Retinal pigment epithelial cell (primary cell): Measurements from ENCODE around the gene ISG20L2.

Source experiments
- DNase-seq: peaks from one replicate; pipeline ENCODE4 v3.0.0-alpha.2; 2010; ENCODE audit warnings: low read depth
- H3K4me3 ChIP-seq: 2 replicates; pipeline ENCODE4 v1.5.1; 2011; ENCODE audit warnings: mild to moderate bottlenecking, low read length, control low read depth, moderate library complexity
- CTCF ChIP-seq: conservative IDR thresholded peaks from 2 replicates; pipeline ENCODE4 v1.5.1; 2011; ENCODE audit warnings: low read depth, low read length, control low read depth, inconsistent platforms

Gene ISG20L2

GRCh38 chr1:156751757-156752481 is 23.4 kb upstream of the ISG20L2 start:
- H3K4me3 ChIP-seq, result peak overlapping the region; percentile 93
- DNase-seq, result peak; percentile 88
- no peak for TF ChIP-seq CTCF

GRCh38 chr1:156751451-156751756 is 22.8 kb upstream of the ISG20L2 start, which contains the start of gene HDGF:
Gene HDGF, minus strand, starts transcription at chr1:156751675. Its CDS starts 246 bp downstream, at chr1:156751429.
- no peak for DNase-seq
- TF ChIP-seq CTCF, result no peak
- peak within 1 kb of the TSS; percentile 93 for H3K4me3 ChIP-seq

DNA sequence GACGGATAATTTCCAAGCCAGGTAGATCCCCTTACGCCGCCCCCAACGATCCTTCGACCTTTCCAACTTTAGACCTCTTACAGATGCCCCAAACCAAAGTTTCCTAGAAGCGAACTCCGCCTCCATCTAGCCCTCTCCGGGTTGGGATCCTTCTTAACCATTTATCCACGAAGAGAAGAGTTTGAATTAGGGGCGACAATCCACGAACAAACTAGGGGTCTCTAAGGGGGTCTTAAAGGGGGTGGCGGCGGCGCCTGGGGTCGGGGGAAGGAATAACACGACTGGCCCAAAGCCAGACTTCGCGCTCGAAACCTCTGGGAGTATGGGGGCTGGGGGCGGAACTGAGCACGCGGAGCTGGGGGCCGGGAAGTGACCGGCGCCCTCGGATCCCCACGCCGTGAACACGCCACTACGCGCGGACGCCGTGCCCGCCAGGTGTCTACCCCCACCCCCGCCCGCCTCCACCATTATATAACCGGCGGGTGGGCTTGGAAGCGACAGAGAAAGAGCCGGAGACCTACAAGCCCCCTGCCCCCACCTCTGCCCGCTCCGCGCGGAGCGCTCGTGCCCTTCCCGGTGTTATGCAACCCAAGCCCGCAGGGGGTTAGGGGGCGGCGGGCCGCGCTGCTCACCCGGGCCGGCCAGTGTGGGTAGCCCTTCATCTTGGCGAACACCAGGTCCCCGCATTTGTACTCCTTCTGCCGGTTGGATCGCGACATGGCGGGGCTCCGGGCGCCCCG is 22.3 kb upstream of the ISG20L2 start:
- peak overlapping the region; percentile 93 for H3K4me3 ChIP-seq
- TF ChIP-seq CTCF, result no peak
- DNase-seq, result no peak

DNA sequence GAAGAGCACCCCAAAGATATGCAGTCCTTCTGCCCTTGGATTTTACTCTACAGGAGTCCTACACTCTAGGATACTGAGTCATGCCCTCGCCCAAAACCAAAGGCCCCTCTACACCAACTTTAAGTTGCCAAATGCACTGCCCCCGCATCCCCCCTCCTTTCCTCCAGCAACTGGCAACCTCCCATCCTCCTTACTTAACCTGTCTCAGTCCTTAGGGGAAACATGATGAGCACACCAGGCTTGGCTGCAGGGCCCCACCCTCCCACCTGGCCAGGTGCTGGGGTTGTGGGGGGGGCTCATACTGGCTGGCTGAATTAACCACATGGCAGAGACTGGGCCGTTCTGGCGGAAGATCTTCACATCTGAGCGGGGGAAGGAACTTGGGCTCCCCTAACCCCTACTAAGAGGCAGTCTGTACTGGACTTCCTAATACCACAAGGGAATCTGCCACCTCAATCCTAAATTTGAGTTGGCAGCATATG is 21.7 kb upstream of the ISG20L2 start:
- no peak for DNase-seq
- H3K4me3 ChIP-seq, result peak overlapping the region; percentile 93
- TF ChIP-seq CTCF, result no peak

- no peak for DNase-seq
- TF ChIP-seq CTCF, result no peak
- H3K4me3 ChIP-seq, result peak overlapping the region; percentile 93
Measured at GRCh38 chr1:156749419-156750118, 21.0 kb upstream of the ISG20L2 start.

GRCh38 chr1:156748670-156749418 is 20.3 kb upstream of the ISG20L2 start:
- TF ChIP-seq CTCF, result no peak
- no peak for DNase-seq
- H3K4me3 ChIP-seq, result peak overlapping the region; percentile 93
